ENCODE results near the gene MTMR3.

The MTMR3 gene

DNA sequence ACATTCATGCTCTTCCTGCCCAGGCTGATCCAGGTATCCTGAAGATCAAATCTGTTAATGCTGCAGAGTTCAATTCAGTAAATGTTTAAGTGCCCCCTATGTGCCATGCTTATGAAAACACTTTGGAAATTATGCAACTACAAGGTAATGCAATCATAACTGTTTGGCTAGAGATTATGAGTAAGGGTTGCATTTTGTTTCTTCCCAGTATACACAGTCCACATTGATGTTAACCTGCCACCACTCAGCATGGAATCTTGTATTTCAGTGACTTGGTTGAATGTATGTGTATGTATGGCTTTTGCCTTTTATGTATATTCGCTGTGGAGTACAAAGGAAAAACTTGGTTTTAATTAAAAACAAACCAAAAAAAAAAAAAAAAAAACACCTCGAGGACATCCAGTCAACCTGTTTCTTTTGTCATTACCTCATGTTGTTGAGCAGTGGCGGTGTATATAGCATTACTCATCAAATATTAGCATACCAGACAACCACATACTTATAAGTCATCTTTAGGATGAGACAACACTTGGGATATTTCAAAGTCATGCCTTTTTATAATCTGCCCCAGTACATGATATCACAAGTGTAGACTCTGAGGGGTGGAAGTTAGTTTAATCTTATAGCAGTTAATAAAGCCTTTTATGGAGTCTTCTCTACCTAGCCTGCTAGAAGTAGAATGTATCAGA lies 111.2 kb downstream of the MTMR3 start:
- H2BK5ac ChIP-seq (ENCODE audit: low read length) = no peak overlapping the region
- no peak overlapping the region for H3K56ac ChIP-seq (ENCODE audit: low read length)
- no peak overlapping the region for H4K8ac ChIP-seq (ENCODE audit: low read depth, low read length)
- H4K5ac ChIP-seq (ENCODE audit: low read length) = no peak overlapping the region
- no peak overlapping the region for H3K9ac ChIP-seq (ENCODE audit: low read length)
- WGBS (ENCODE audit: extremely low coverage, insufficient coverage, low lambda C conversion rate) = no CpG with 5 or more reads among the region's 3 CpGs
- H3K36me3 ChIP-seq (ENCODE audit: control insufficient read depth, insufficient read depth, low read length) = no peaks in the 10 kb centered on the region
- no peak overlapping the region for H3K4ac ChIP-seq (ENCODE audit: low read depth, low read length)
- H3K4me3 ChIP-seq (ENCODE audit: low read length) = no peak overlapping the region
- no peaks in the 10 kb centered on the region for H3K79me1 ChIP-seq (ENCODE audit: low read length)
- no peaks in the 10 kb centered on the region for H3K79me2 ChIP-seq (ENCODE audit: control insufficient read depth, insufficient read depth, low read length)
- H3K18ac ChIP-seq (ENCODE audit: low read length) = no peak overlapping the region
- H2AK5ac ChIP-seq (ENCODE audit: low read length) = no peak overlapping the region
- H3K4me2 ChIP-seq (ENCODE audit: low read length) = no peak overlapping the region
- H3K27ac ChIP-seq (ENCODE audit: low read depth, low read length) = no peak overlapping the region
- no peak overlapping the region for H2BK15ac ChIP-seq (replicated peaks; ENCODE audit: low read depth)
- DNase-seq = no peak
- H2BK120ac ChIP-seq (ENCODE audit: low read depth, low read length) = no peak overlapping the region
- H3K4me1 ChIP-seq (ENCODE audit: control insufficient read depth, low read depth, low read length) = peaks cover 2% of the 10 kb centered on the region
- no peak overlapping the region for H3K23ac ChIP-seq (ENCODE audit: low read length)
- H3K27me3 ChIP-seq (ENCODE audit: insufficient read depth, low read length, poor library complexity) = no peaks in the 10 kb centered on the region

GRCh38 chr22:29994943-29995342 lies 112.0 kb downstream of the MTMR3 start:
- no peak for DNase-seq
- H3K4me1 ChIP-seq (ENCODE audit: control insufficient read depth, low read depth, low read length) = peaks cover 2% of the 10 kb centered on the region

GRCh38 chr22:29997107-29997506 lies 114.1 kb downstream of the MTMR3 start:
- Histone ChIP-seq H2BK15ac (replicated peaks; ENCODE audit: low read depth) (no peak overlapping the region), H3K9ac (ENCODE audit: low read length) (no peak overlapping the region), H3K4me3 (ENCODE audit: low read length) (no peak overlapping the region), H3K4me2 (ENCODE audit: low read length) (no peak overlapping the region), H3K56ac (ENCODE audit: low read length) (no peak overlapping the region), H3K27me3 (ENCODE audit: insufficient read depth, low read length, poor library complexity) (no peaks in the 10 kb centered on the region), H2BK5ac (ENCODE audit: low read length) (no peak overlapping the region), H3K23ac (ENCODE audit: low read length) (no peak overlapping the region), H3K79me2 (ENCODE audit: control insufficient read depth, insufficient read depth, low read length) (no peaks in the 10 kb centered on the region), H4K8ac (ENCODE audit: low read depth, low read length) (no peak overlapping the region), H3K4me1 (ENCODE audit: control insufficient read depth, low read depth, low read length) (peaks cover 2% of the 10 kb centered on the region), H3K27ac (ENCODE audit: low read depth, low read length) (no peak overlapping the region), H3K18ac (ENCODE audit: low read length) (no peak overlapping the region), H4K5ac (ENCODE audit: low read length) (no peak overlapping the region), H3K79me1 (ENCODE audit: low read length) (no peaks in the 10 kb centered on the region), H2AK5ac (ENCODE audit: low read length) (no peak overlapping the region), H3K4ac (ENCODE audit: low read depth, low read length) (no peak overlapping the region), H2BK120ac (ENCODE audit: low read depth, low read length) (no peak overlapping the region), H3K36me3 (ENCODE audit: control insufficient read depth, insufficient read depth, low read length) (no peaks in the 10 kb centered on the region)
- DNase-seq = no peak

More at GRCh38 chr22:29994943-29995342, 112.0 kb downstream of the MTMR3 start:
- Histone ChIP-seq H3K36me3 (ENCODE audit: control insufficient read depth, insufficient read depth, low read length) (no peaks in the 10 kb centered on the region), H3K79me2 (ENCODE audit: control insufficient read depth, insufficient read depth, low read length) (no peaks in the 10 kb centered on the region), H2BK5ac (ENCODE audit: low read length) (no peak overlapping the region), H3K4me2 (ENCODE audit: low read length) (no peak overlapping the region), H2BK15ac (replicated peaks; ENCODE audit: low read depth) (no peak overlapping the region), H2AK5ac (ENCODE audit: low read length) (no peak overlapping the region), H3K4ac (ENCODE audit: low read depth, low read length) (no peak overlapping the region), H3K23ac (ENCODE audit: low read length) (no peak overlapping the region), H3K79me1 (ENCODE audit: low read length) (no peaks in the 10 kb centered on the region), H3K27me3 (ENCODE audit: insufficient read depth, low read length, poor library complexity) (no peaks in the 10 kb centered on the region), H3K4me3 (ENCODE audit: low read length) (no peak overlapping the region), H3K9ac (ENCODE audit: low read length) (no peak overlapping the region), H4K8ac (ENCODE audit: low read depth, low read length) (no peak overlapping the region), H3K18ac (ENCODE audit: low read length) (no peak overlapping the region), H4K5ac (ENCODE audit: low read length) (no peak overlapping the region), H3K56ac (ENCODE audit: low read length) (no peak overlapping the region), H3K27ac (ENCODE audit: low read depth, low read length) (no peak overlapping the region), H2BK120ac (ENCODE audit: low read depth, low read length) (no peak overlapping the region)
- no CpG with 5 or more reads among the region's 3 CpGs for WGBS (ENCODE audit: extremely low coverage, insufficient coverage, low lambda C conversion rate)

DNA sequence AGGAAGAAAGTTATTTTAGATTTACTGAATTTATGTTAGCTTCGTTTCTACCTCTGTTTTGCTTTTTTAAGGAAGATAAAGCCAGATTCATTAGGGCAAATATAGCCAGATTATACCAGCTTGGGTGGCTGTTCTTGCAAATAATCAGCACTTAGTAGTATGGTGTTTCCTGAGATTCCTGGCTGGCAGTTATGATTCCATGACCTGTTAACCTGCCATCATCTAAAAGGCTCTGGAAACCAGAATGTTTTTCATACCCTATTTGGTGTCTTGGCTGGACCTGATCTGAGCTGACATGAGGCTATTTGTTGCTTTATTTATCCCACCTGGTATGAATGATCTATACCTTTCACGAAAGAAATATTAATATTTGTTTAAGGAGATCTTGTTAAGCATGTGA lies 114.5 kb downstream of the MTMR3 start:
- no peak overlapping the region for H4K8ac ChIP-seq (ENCODE audit: low read depth, low read length)
- DNase-seq = no peak
- no peak overlapping the region for H3K56ac ChIP-seq (ENCODE audit: low read length)
- no peak overlapping the region for H2BK15ac ChIP-seq (replicated peaks; ENCODE audit: low read depth)
- H3K27ac ChIP-seq (ENCODE audit: low read depth, low read length) = no peak overlapping the region
- no peak overlapping the region for H3K9ac ChIP-seq (ENCODE audit: low read length)
- H2BK5ac ChIP-seq (ENCODE audit: low read length) = no peak overlapping the region
- H2BK120ac ChIP-seq (ENCODE audit: low read depth, low read length) = no peak overlapping the region
- no peak overlapping the region for H3K4me2 ChIP-seq (ENCODE audit: low read length)
- H4K5ac ChIP-seq (ENCODE audit: low read length) = no peak overlapping the region
- no peak overlapping the region for H3K18ac ChIP-seq (ENCODE audit: low read length)
- no peak overlapping the region for H3K4me3 ChIP-seq (ENCODE audit: low read length)
- no peaks in the 10 kb centered on the region for H3K27me3 ChIP-seq (ENCODE audit: insufficient read depth, low read length, poor library complexity)
- no peaks in the 10 kb centered on the region for H3K79me2 ChIP-seq (ENCODE audit: control insufficient read depth, insufficient read depth, low read length)
- H3K4me1 ChIP-seq (ENCODE audit: control insufficient read depth, low read depth, low read length) = no peaks in the 10 kb centered on the region
- no peak overlapping the region for H3K4ac ChIP-seq (ENCODE audit: low read depth, low read length)
- no CpG with 5 or more reads among the region's 2 CpGs for WGBS (ENCODE audit: extremely low coverage, insufficient coverage, low lambda C conversion rate)
- no peaks in the 10 kb centered on the region for H3K36me3 ChIP-seq (ENCODE audit: control insufficient read depth, insufficient read depth, low read length)
- H3K79me1 ChIP-seq (ENCODE audit: low read length) = no peaks in the 10 kb centered on the region
- no peak overlapping the region for H2AK5ac ChIP-seq (ENCODE audit: low read length)
- H3K23ac ChIP-seq (ENCODE audit: low read length) = no peak overlapping the region

GRCh38 chr22:29998627-29999384 lies 115.8 kb downstream of the MTMR3 start:
- H3K4me3 ChIP-seq (ENCODE audit: low read length) = no peak overlapping the region
- no peaks in the 10 kb centered on the region for H3K79me2 ChIP-seq (ENCODE audit: control insufficient read depth, insufficient read depth, low read length)
- H3K79me1 ChIP-seq (ENCODE audit: low read length) = no peaks in the 10 kb centered on the region
- H3K36me3 ChIP-seq (ENCODE audit: control insufficient read depth, insufficient read depth, low read length) = no peaks in the 10 kb centered on the region
- H3K27me3 ChIP-seq (ENCODE audit: insufficient read depth, low read length, poor library complexity) = no peaks in the 10 kb centered on the region
- no peak overlapping the region for H4K8ac ChIP-seq (ENCODE audit: low read depth, low read length)
- no peak overlapping the region for H3K18ac ChIP-seq (ENCODE audit: low read length)
- no peak overlapping the region for H2BK5ac ChIP-seq (ENCODE audit: low read length)
- H3K23ac ChIP-seq (ENCODE audit: low read length) = no peak overlapping the region
- H3K27ac ChIP-seq (ENCODE audit: low read depth, low read length) = no peak overlapping the region
- no peak overlapping the region for H3K56ac ChIP-seq (ENCODE audit: low read length)
- H2BK15ac ChIP-seq (replicated peaks; ENCODE audit: low read depth) = no peak overlapping the region
- H2AK5ac ChIP-seq (ENCODE audit: low read length) = no peak overlapping the region
- H3K4ac ChIP-seq (ENCODE audit: low read depth, low read length) = no peak overlapping the region
- no peak overlapping the region for H2BK120ac ChIP-seq (ENCODE audit: low read depth, low read length)
- H3K4me2 ChIP-seq (ENCODE audit: low read length) = no peak overlapping the region
- DNase-seq = no peak
- WGBS (ENCODE audit: extremely low coverage, insufficient coverage, low lambda C conversion rate) = no CpG with 5 or more reads among the region's 4 CpGs
- H3K4me1 ChIP-seq (ENCODE audit: control insufficient read depth, low read depth, low read length) = no peaks in the 10 kb centered on the region
- H4K5ac ChIP-seq (ENCODE audit: low read length) = no peak overlapping the region
- H3K9ac ChIP-seq (ENCODE audit: low read length) = no peak overlapping the region
